HEK293 (cell line): ENCODE measurements around the gene RTKN.

Experiments
- CTCF ChIA-PET: fragments of 350-600 bp; formaldehyde crosslinking; extraction: SDS; loops from one replicate; lab custom pipeline; 2021; ENCODE audit warnings: antibody characterized with exemption; lab: Yijun Ruan, JAX
- POLR2A ChIA-PET: fragments of 300-600 bp; formaldehyde crosslinking; extraction: SDS; loops from one replicate; lab custom pipeline; 2020; ENCODE audit warnings: antibody characterized with exemption, inconsistent platforms; lab: Yijun Ruan, JAX
- H3K27ac ChIP-seq: fragments of 200-500 bp; sonication (Bioruptor generic); 2 replicates; pipeline ENCODE4 v1.5.1; 2014; ENCODE audit warnings: low read depth, low read length, control low read depth, inconsistent platforms; ENCODE audit errors: extremely low read depth
- H3K36me3 ChIP-seq, 2 experiments: fragments of 200-500 bp in 1 of 2; sonication (Bioruptor generic) in 1 of 2; 1 replicate in 1 of 2; 2 replicates in 1 of 2; pipeline ENCODE4 v1.5.1; 2014 to 2017; ENCODE audit warnings: inconsistent platforms in 2 of 2, low read length in 2 of 2; ENCODE audit not compliant: control insufficient read depth in 2 of 2, insufficient read depth in 1 of 2
- H3K4me1 ChIP-seq: fragments of 200-500 bp; sonication (Bioruptor generic); 2 replicates; pipeline ENCODE4 v1.5.1; 2014; ENCODE audit warnings: mild to moderate bottlenecking, low read length, inconsistent platforms; ENCODE audit not compliant: control insufficient read depth, insufficient read depth
- H3K4me3 ChIP-seq: 2 replicates; pipeline ENCODE4 v1.5.1; 2011; ENCODE audit warnings: low read depth, mild to moderate bottlenecking, control low read depth, low read length, moderate library complexity
- H3K9me3 ChIP-seq: fragments of 200-500 bp; sonication (Bioruptor generic); 2 replicates; pipeline ENCODE4 v1.5.1; 2014; ENCODE audit warnings: low read depth, low read length, inconsistent platforms; ENCODE audit not compliant: control insufficient read depth, insufficient read depth
- EGR2 ChIP-seq: fragments of 450-650 bp; formaldehyde crosslinking; IDR thresholded peaks from 2 replicates; pipeline ENCODE4 v1.5.1; 2016; ENCODE audit warnings: low read depth, missing biosample characterization, missing genetic modification characterization
- HOXA7 ChIP-seq: sonication (generic); formaldehyde crosslinking; IDR thresholded peaks from 2 replicates; pipeline ENCODE4 v1.8.1; 2022; ENCODE audit warnings: missing genetic modification reagents, borderline replicate concordance
- IKZF3 ChIP-seq: fragments of 450-650 bp; IDR thresholded peaks from 2 replicates; pipeline ENCODE4 v1.5.0; 2018; ENCODE audit warnings: missing biosample characterization, mild to moderate bottlenecking, missing genetic modification characterization, moderate library complexity
- KLF16 ChIP-seq: fragments of 450-650 bp; formaldehyde crosslinking; IDR thresholded peaks from 2 replicates; pipeline ENCODE4 v1.5.1; 2017; ENCODE audit warnings: missing biosample characterization, missing genetic modification characterization
- MEIS1 ChIP-seq: sonication (generic); formaldehyde crosslinking; IDR thresholded peaks from 2 replicates; pipeline ENCODE4 v1.8.1; 2022; ENCODE audit warnings: missing genetic modification reagents, mild to moderate bottlenecking, borderline replicate concordance
- PRDM1 ChIP-seq: fragments of 450-650 bp; formaldehyde crosslinking; IDR thresholded peaks from 2 replicates; pipeline ENCODE4; 2016; ENCODE audit warnings: missing biosample characterization, missing genetic modification characterization
- SALL2 ChIP-seq: fragments of 450-650 bp; formaldehyde crosslinking; IDR thresholded peaks from 2 replicates; pipeline ENCODE4 v1.5.0; 2017; ENCODE audit warnings: missing biosample characterization, mild to moderate bottlenecking, missing genetic modification characterization, borderline replicate concordance
- SP3 ChIP-seq: fragments of 450-650 bp; formaldehyde crosslinking; IDR thresholded peaks from 2 replicates; pipeline ENCODE4 v1.5.1; 2016; ENCODE audit warnings: missing biosample characterization, missing genetic modification characterization
- ZBTB17 ChIP-seq: fragments of 450-650 bp; formaldehyde crosslinking; IDR thresholded peaks from 2 replicates; pipeline ENCODE4 v1.5.1; 2016; ENCODE audit warnings: missing biosample characterization, missing genetic modification characterization
- ZFHX2 ChIP-seq: fragments of 450-650 bp; formaldehyde crosslinking; conservative IDR thresholded peaks from 2 replicates; pipeline ENCODE4 v1.5.1; 2016; ENCODE audit warnings: missing biosample characterization, missing genetic modification characterization
- ZFP69B ChIP-seq: fragments of 450-650 bp; formaldehyde crosslinking; IDR thresholded peaks from 2 replicates; pipeline ENCODE4 v1.5.1; 2016; ENCODE audit warnings: missing biosample characterization, missing genetic modification characterization
- ZNF514 ChIP-seq: fragments of 450-650 bp; formaldehyde crosslinking; IDR thresholded peaks from 2 replicates; pipeline ENCODE4 v1.5.1; 2016; ENCODE audit warnings: missing biosample characterization, missing genetic modification characterization
- ZNF560 ChIP-seq: fragments of 450-650 bp; formaldehyde crosslinking; IDR thresholded peaks from 2 replicates; pipeline ENCODE4 v1.5.1; 2017; ENCODE audit warnings: missing biosample characterization, missing genetic modification characterization, borderline replicate concordance
- ZNF571 ChIP-seq: fragments of 450-650 bp; formaldehyde crosslinking; IDR thresholded peaks from 2 replicates; pipeline ENCODE4 v1.5.0; 2017; ENCODE audit warnings: missing biosample characterization, missing genetic modification characterization
- ZNF707 ChIP-seq: fragments of 450-650 bp; formaldehyde crosslinking; IDR thresholded peaks from 2 replicates; pipeline ENCODE4 v1.5.1; 2016; ENCODE audit warnings: missing biosample characterization, missing genetic modification characterization
- TF ChIP-seq, protein P1 (sequence below): fragments of 450-650 bp; formaldehyde crosslinking; IDR thresholded peaks from 2 replicates; pipeline ENCODE4 v1.5.1; 2016; ENCODE audit warnings: missing biosample characterization, missing genetic modification characterization
- TF ChIP-seq, protein P2 (sequence below): fragments of 450-650 bp; formaldehyde crosslinking; IDR thresholded peaks from 2 replicates; pipeline ENCODE4 v1.5.1; 2016; ENCODE audit warnings: missing biosample characterization, missing genetic modification characterization
- TF ChIP-seq, protein P3 (sequence below): fragments of 450-650 bp; formaldehyde crosslinking; IDR thresholded peaks from 2 replicates; pipeline ENCODE4 v1.5.1; 2016; ENCODE audit warnings: missing biosample characterization, missing genetic modification characterization

Gene RTKN

DNA sequence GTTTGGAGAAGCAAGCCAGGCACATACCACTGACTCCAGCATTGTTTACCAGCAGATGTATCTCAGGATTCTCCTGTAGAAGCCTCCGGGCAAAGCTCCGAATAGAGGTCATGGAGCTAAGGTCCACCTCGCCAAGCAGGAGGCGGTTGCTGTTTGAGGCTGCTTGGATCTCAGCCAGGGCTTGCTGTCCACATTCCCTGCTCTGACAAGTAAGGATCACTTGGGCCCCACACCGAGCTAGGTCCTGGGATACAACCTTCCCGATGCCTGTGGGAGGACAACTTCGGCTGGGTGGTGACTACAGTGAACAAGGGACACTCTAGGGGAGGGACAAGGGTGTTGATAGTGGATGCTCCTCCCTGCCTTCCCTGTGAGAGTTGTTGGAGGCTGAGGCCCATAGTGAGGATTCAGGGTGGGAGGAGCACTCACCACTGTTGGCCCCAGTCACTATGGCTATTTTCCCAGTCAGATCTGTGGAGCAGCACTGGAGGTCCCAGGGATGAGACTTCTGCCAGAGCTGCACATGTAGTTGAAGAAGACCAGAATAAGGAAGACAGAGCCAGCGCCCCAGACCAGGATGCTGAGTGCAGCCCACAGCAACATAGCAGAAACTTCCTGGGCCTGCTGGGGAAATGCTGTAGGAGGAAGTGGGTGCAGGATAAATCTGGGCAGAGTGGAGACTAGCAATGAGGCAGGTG, 28.6 kb downstream of the RTKN start (continued):
- TF ChIP-seq PRDM1 (no peak), MEIS1 (CRISPR knock-in tag) (no peak), SP3 (tag by site-specific recombination) (no peak), EGR2 (tag by site-specific recombination) (0 out of 2 replicates have a peak, but pooled peaks have one; percentile 6), ZFHX2 (0 out of 2 replicates have a peak, but pooled peaks have one; percentile 20), ZNF560 (tag by site-specific recombination) (no peak)
- TF ChIP-seq, all 188 proteins: peak for 2

DNA sequence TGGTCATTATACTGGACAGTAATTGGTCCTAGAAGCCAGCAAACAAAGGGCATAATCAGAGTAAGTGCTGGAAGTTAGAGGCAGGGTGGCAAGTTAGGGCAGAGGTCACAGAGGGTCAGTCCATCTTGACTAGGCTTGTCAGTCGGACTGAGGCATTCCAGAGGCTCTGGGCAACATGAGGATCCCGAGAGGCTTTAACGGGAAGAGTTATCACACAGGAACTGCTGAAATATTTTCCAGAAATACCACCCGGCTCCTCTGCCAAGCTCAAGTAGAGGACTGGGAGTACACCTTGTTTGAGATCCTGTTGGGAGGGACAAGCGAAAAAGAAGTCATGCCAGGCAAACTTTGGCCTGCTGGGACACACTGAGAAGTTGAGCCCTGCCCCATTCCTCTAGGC, 34.1 kb downstream of the RTKN start:
- no peaks in the 10 kb centered on the region for H3K36me3 ChIP-seq
- no peaks in the 10 kb centered on the region for H3K4me1 ChIP-seq
- TF ChIP-seq, protein P1, sequence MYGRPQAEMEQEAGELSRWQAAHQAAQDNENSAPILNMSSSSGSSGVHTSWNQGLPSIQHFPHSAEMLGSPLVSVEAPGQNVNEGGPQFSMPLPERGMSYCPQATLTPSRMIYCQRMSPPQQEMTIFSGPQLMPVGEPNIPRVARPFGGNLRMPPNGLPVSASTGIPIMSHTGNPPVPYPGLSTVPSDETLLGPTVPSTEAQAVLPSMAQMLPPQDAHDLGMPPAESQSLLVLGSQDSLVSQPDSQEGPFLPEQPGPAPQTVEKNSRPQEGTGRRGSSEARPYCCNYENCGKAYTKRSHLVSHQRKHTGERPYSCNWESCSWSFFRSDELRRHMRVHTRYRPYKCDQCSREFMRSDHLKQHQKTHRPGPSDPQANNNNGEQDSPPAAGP, result no peak
- TF ChIP-seq ZBTB17 (tag by site-specific recombination) (no peak), KLF16 (no peak), ZFP69B (tag by site-specific recombination) (no peak), IKZF3 (no peak), ZNF514 (tag by site-specific recombination) (no peak)
- no peak overlapping the region for H3K4me3 ChIP-seq
- ChIA-PET CTCF (interaction anchor here (0.6 to 0.9 kb wide), 2 partner anchors 28 to 73 kb away, joined by 3 read pairs; no protein-coding TSS in a partner anchor), POLR2A (no interaction called here)
- no peaks in the 10 kb centered on the region for H3K9me3 ChIP-seq
- H3K27ac ChIP-seq, result no peak overlapping the region

DNA sequence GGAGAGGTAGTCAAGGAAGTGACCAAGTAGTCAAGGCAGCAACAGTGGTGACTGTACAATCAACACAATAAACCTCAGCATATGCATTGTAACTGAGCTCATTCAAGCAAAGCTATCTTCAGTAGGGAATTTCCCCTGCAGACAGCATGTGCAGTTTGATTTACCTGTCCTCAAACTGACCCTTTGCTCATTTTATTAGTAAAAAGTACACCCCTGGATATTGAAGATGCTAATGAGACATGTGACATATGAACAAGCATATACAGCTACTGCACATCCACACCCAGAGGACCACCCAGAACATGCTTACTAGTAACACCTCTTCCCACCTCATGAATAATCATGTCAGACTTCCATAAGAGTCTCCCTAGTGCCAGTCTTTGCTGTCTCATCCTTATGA, 35.7 kb downstream of the RTKN start:
- Histone ChIP-seq H3K36me3 (no peaks in the 10 kb centered on the region), H3K4me1 (no peaks in the 10 kb centered on the region), H3K9me3 (no peaks in the 10 kb centered on the region), H3K27ac (no peak overlapping the region), H3K4me3 (no peak overlapping the region)
- TF ChIP-seq ZFP69B (tag by site-specific recombination), result no peak
- TF ChIP-seq SALL2 (tag by site-specific recombination), result no peak
- TF ChIP-seq, protein P2, sequence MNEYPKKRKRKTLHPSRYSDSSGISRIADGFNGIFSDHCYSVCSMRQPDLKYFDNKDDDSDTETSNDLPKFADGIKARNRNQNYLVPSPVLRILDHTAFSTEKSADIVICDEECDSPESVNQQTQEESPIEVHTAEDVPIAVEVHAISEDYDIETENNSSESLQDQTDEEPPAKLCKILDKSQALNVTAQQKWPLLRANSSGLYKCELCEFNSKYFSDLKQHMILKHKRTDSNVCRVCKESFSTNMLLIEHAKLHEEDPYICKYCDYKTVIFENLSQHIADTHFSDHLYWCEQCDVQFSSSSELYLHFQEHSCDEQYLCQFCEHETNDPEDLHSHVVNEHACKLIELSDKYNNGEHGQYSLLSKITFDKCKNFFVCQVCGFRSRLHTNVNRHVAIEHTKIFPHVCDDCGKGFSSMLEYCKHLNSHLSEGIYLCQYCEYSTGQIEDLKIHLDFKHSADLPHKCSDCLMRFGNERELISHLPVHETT (tag by site-specific recombination), result no peak
- no peak for TF ChIP-seq ZNF707 (tag by site-specific recombination)
- TF ChIP-seq, protein P3, sequence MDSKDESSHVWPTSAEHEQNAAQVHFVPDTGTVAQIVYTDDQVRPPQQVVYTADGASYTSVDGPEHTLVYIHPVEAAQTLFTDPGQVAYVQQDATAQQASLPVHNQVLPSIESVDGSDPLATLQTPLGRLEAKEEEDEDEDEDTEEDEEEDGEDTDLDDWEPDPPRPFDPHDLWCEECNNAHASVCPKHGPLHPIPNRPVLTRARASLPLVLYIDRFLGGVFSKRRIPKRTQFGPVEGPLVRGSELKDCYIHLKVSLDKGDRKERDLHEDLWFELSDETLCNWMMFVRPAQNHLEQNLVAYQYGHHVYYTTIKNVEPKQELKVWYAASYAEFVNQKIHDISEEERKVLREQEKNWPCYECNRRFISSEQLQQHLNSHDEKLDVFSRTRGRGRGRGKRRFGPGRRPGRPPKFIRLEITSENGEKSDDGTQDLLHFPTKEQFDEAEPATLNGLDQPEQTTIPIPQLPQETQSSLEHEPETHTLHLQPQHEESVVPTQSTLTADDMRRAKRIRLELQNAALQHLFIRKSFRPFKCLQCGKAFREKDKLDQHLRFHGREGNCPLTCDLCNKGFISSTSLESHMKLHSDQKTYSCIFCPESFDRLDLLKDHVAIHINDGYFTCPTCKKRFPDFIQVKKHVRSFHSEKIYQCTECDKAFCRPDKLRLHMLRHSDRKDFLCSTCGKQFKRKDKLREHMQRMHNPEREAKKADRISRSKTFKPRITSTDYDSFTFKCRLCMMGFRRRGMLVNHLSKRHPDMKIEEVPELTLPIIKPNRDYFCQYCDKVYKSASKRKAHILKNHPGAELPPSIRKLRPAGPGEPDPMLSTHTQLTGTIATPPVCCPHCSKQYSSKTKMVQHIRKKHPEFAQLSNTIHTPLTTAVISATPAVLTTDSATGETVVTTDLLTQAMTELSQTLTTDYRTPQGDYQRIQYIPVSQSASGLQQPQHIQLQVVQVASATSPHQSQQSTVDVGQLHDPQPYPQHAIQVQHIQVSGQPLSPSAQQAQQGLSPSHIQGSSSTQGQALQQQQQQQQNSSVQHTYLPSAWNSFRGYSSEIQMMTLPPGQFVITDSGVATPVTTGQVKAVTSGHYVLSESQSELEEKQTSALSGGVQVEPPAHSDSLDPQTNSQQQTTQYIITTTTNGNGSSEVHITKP (tag by site-specific recombination), result peak; percentile 57
- TF ChIP-seq ZNF571 (tag by site-specific recombination), result no peak
- no peak for TF ChIP-seq HOXA7
- POLR2A ChIA-PET, result interaction anchor here (0.8 to 1.4 kb wide), 2 partner anchors 34 to 52 kb away, joined by 4 read pairs; partner anchors contain the start of gene WBP1
- CTCF ChIA-PET, result interaction anchor here (0.6 to 1.2 kb wide), 2 partner anchors 14 to 181 kb away, joined by 3 read pairs; no protein-coding TSS in a partner anchor
